H9 (cell line): ENCODE results near the gene DLL4. TPM values are rescaled to one million over a fixed set of nuclear protein-coding genes. Genes with fewer than 3 reads are reported as not detected.

Experiments used
- DNase-seq: peaks from one replicate; pipeline ENCODE4 v3.0.0-alpha.2; 2017
- H2AFZ ChIP-seq: one replicate; pipeline ENCODE4 v1.6.1; 2013; ENCODE audit warnings: mild to moderate bottlenecking, low read length, control low read depth, moderate library complexity
- H2AK5ac ChIP-seq: 2 replicates; pipeline ENCODE4 v1.6.1; 2013; ENCODE audit warnings: low read length, control low read depth, mixed read lengths; ENCODE audit not compliant: insufficient read length
- H2BK120ac ChIP-seq: one replicate; pipeline ENCODE4 v1.6.1; 2013; ENCODE audit warnings: low read depth, mild to moderate bottlenecking, low read length, control low read depth, inconsistent platforms; ENCODE audit not compliant: poor library complexity, severe bottlenecking
- H2BK12ac ChIP-seq: 2 replicates; pipeline ENCODE4 v1.6.1; 2013; ENCODE audit warnings: low read length, control low read depth, mixed read lengths, low read depth; ENCODE audit not compliant: insufficient read length
- H2BK15ac ChIP-seq: 2 replicates; pipeline ENCODE4 v1.6.1; 2013; ENCODE audit warnings: low read depth, low read length, control low read depth
- H2BK20ac ChIP-seq: one replicate; pipeline ENCODE4 v1.6.1; 2013; ENCODE audit warnings: low read depth, mild to moderate bottlenecking, low read length, control low read depth, inconsistent platforms; ENCODE audit not compliant: poor library complexity, severe bottlenecking
- H2BK5ac ChIP-seq: 2 replicates; pipeline ENCODE4 v1.6.1; 2013; ENCODE audit warnings: low read length, control low read depth, mixed read lengths; ENCODE audit not compliant: insufficient read length
- H3K14ac ChIP-seq: 2 replicates; pipeline ENCODE4 v1.6.1; 2013; ENCODE audit warnings: low read length, control low read depth; ENCODE audit not compliant: insufficient read depth
- H3K18ac ChIP-seq: 2 replicates; pipeline ENCODE4 v1.6.1; 2013; ENCODE audit warnings: low read depth, mild to moderate bottlenecking, mixed read lengths, low read length, control low read depth; ENCODE audit not compliant: insufficient read length
- H3K23ac ChIP-seq: 2 replicates; pipeline ENCODE4 v1.6.1; 2013; ENCODE audit warnings: low read length, control low read depth, mixed read lengths, low read depth; ENCODE audit not compliant: insufficient read length
- H3K23me2 ChIP-seq: 2 replicates; pipeline ENCODE4 v1.6.1; 2013; ENCODE audit warnings: low read depth, mild to moderate bottlenecking, mixed read lengths, low read length, control low read depth; ENCODE audit not compliant: insufficient read length, poor library complexity, severe bottlenecking
- H3K27ac ChIP-seq: 2 replicates; pipeline ENCODE4 v1.5.1; 2013; ENCODE audit warnings: low read length, control low read depth, mixed read lengths, low read depth; ENCODE audit not compliant: insufficient read length
- H3K27me3 ChIP-seq: 2 replicates; pipeline ENCODE4 v1.6.1; 2013; ENCODE audit warnings: low read length, control low read depth, inconsistent platforms; ENCODE audit not compliant: insufficient read depth
- H3K4ac ChIP-seq: 2 replicates; pipeline ENCODE4 v1.6.1; 2013; ENCODE audit warnings: low read depth, mild to moderate bottlenecking, control low read depth, inconsistent platforms, low read length, moderate library complexity
- H3K4me1 ChIP-seq: 2 replicates; pipeline ENCODE4 v1.6.1; 2013; ENCODE audit warnings: low read length, control low read depth, inconsistent platforms; ENCODE audit not compliant: insufficient read depth
- H3K4me2 ChIP-seq: 2 replicates; pipeline ENCODE4 v1.6.1; 2013; ENCODE audit warnings: low read length, control low read depth, mixed read lengths; ENCODE audit not compliant: insufficient read length, insufficient read depth
- H3K56ac ChIP-seq: 2 replicates; pipeline ENCODE4 v1.6.1; 2013; ENCODE audit warnings: low read depth, mild to moderate bottlenecking, mixed read lengths, low read length, control low read depth; ENCODE audit not compliant: insufficient read length
- H3K79me1 ChIP-seq: 2 replicates; pipeline ENCODE4 v1.6.1; 2013; ENCODE audit warnings: low read depth, mild to moderate bottlenecking, moderate library complexity, low read length, control low read depth, inconsistent platforms; ENCODE audit not compliant: insufficient read depth, poor library complexity, severe bottlenecking
- H3K79me2 ChIP-seq: 2 replicates; pipeline ENCODE4 v1.6.1; 2013; ENCODE audit warnings: low read length, control low read depth, inconsistent platforms; ENCODE audit not compliant: insufficient read depth
- H3K9ac ChIP-seq: 2 replicates; pipeline ENCODE4 v1.6.1; 2013; ENCODE audit warnings: low read length, control low read depth, mixed read lengths; ENCODE audit not compliant: insufficient read length; ENCODE audit errors: extremely low read depth
- H3K9me3 ChIP-seq: one replicate; pipeline ENCODE4 v1.6.1; 2013; ENCODE audit warnings: low read depth, low read length, inconsistent platforms; ENCODE audit not compliant: control insufficient read depth
- H3T11ph ChIP-seq: one replicate; pipeline ENCODE4 v1.6.1; 2013; ENCODE audit warnings: mild to moderate bottlenecking, low read length, control low read depth, inconsistent platforms
- H4K20me1 ChIP-seq: one replicate; pipeline ENCODE4 v1.6.1; 2013; ENCODE audit not compliant: control insufficient read depth, insufficient read length, insufficient read depth
- H4K5ac ChIP-seq: 2 replicates; pipeline ENCODE4 v1.6.1; 2013; ENCODE audit warnings: low read depth, mild to moderate bottlenecking, mixed read lengths, low read length, control low read depth; ENCODE audit not compliant: insufficient read length
- H4K8ac ChIP-seq: replicated peaks from 2 replicates; pipeline ENCODE4 v1.6.1; 2013; ENCODE audit warnings: low read length, control low read depth, mixed read lengths, low read depth; ENCODE audit not compliant: insufficient read length
- H4K91ac ChIP-seq: 2 replicates; pipeline ENCODE4 v1.6.1; 2013; ENCODE audit warnings: low read depth, mild to moderate bottlenecking, moderate library complexity, mixed read lengths, low read length, control low read depth; ENCODE audit not compliant: insufficient read length
- H3K27ac Mint-ChIP-seq, 3 experiments: 2 replicates in 2 of 3; 3 replicates in 1 of 3; pipeline ENCODE4 v1.8.0; 2020 to 2021; ENCODE audit warnings: mixed read lengths in 3 of 3, mild to moderate bottlenecking in 1 of 3, moderate library complexity in 1 of 3
- H3K27me3 Mint-ChIP-seq: 2 replicates; pipeline ENCODE4 v1.8.0; 2021; ENCODE audit warnings: low read depth, mild to moderate bottlenecking, moderate library complexity, mixed read lengths
- H3K36me3 Mint-ChIP-seq, 3 experiments: 2 replicates in 2 of 3; 3 replicates in 1 of 3; pipeline ENCODE4 v1.8.0; 2020 to 2021; ENCODE audit warnings: low read depth in 3 of 3, mixed read lengths in 3 of 3; ENCODE audit not compliant: insufficient read depth in 1 of 3
- H3K4me1 Mint-ChIP-seq, 2 experiments: 2 replicates each; pipeline ENCODE4 v1.8.0; 2020; ENCODE audit warnings: mixed read lengths in 2 of 2
- H3K4me3 Mint-ChIP-seq, 2 experiments: 2 replicates in 1 of 2; 3 replicates in 1 of 2; pipeline ENCODE4 v1.8.0; 2020 to 2021; ENCODE audit warnings: mild to moderate bottlenecking in 2 of 2, mixed read lengths in 2 of 2, moderate library complexity in 1 of 2
- H3K9me3 Mint-ChIP-seq, 2 experiments: 2 replicates in 1 of 2; 3 replicates in 1 of 2; pipeline ENCODE4 v1.8.0; 2020; ENCODE audit warnings: mild to moderate bottlenecking in 2 of 2, mixed read lengths in 2 of 2, moderate library complexity in 1 of 2
- CTCF ChIP-seq: fragments of 200-600 bp; sonication (generic); conservative IDR thresholded peaks from 3 replicates; pipeline ENCODE4 v1.8.0; 2021; ENCODE audit warnings: antibody characterized with exemption, mild to moderate bottlenecking
- WGBS: extraction: QIAGEN DNeasy Blood & Tissue Kit; methylation state at CpG from one replicate; pipeline ENCODE4 v1.1.7; 2013; ENCODE audit warnings: missing lambda C conversion rate, low lambda C conversion rate, mixed read lengths; ENCODE audit not compliant: insufficient read length; ENCODE audit errors: extremely low coverage; 5-methylcytosine and 5-hydroxymethylcytosine counted together
- total RNA-seq: library from RNA; stranded (reverse); gene quantifications from 2 replicates; pipeline ENCODE4 v1.2.1, GENCODE V29; 2021

The DLL4 gene
- total RNA-seq, 1 experiment from 2014 or later: 0.28 TPM

GRCh38 chr15:40982855-40983254 lies 53.7 kb downstream of the DLL4 start:
- H2BK12ac ChIP-seq: no peak overlapping the region
- H3T11ph ChIP-seq: no peak overlapping the region
- no peak overlapping the region for H4K8ac ChIP-seq
- H3K79me1 ChIP-seq: no peaks in the 10 kb centered on the region
- H2BK5ac ChIP-seq: no peak overlapping the region
- no CpG with 5 or more reads among the region's 13 CpGs for WGBS
- H3K27me3 ChIP-seq: no peaks in the 10 kb centered on the region
- H3K18ac ChIP-seq: no peak overlapping the region
- no peak overlapping the region for H3K56ac ChIP-seq
- H4K91ac ChIP-seq: no peak overlapping the region
- no peaks in the 10 kb centered on the region for H3K79me2 ChIP-seq
- H3K27ac ChIP-seq: no peak overlapping the region
- H3K4me2 ChIP-seq: no peak overlapping the region
- H2AFZ ChIP-seq: no peak overlapping the region
- no peak overlapping the region for H3K4ac ChIP-seq
- H3K4me3 Mint-ChIP-seq: no peak overlapping the region
- H2BK120ac ChIP-seq: no peak overlapping the region
- no peaks in the 10 kb centered on the region for H4K20me1 ChIP-seq
- H3K9me3 Mint-ChIP-seq: no peaks in the 10 kb centered on the region
- no peak overlapping the region for H4K5ac ChIP-seq
- TF ChIP-seq CTCF: no peak
- H2BK15ac ChIP-seq: no peak overlapping the region
- H3K27me3 Mint-ChIP-seq: no peaks in the 10 kb centered on the region
- H3K9ac ChIP-seq: no peak overlapping the region
- H3K36me3 Mint-ChIP-seq: peaks cover 44 to 98% (median 77%) of the 10 kb centered on the region in 3 experiments
- no peak overlapping the region; a peak in 1 of 7 replicates for H3K27ac Mint-ChIP-seq
- H3K4me1 Mint-ChIP-seq: no peaks in the 10 kb centered on the region
- no peak overlapping the region for H3K23ac ChIP-seq
- DNase-seq: no peak
- H3K4me1 ChIP-seq: no peaks in the 10 kb centered on the region
- H3K14ac ChIP-seq: no peak overlapping the region
- no peaks in the 10 kb centered on the region for H3K23me2 ChIP-seq
- H2AK5ac ChIP-seq: no peak overlapping the region
- no peak overlapping the region for H2BK20ac ChIP-seq
- no peaks in the 10 kb centered on the region for H3K9me3 ChIP-seq
